HG03196 (cell line): ENCODE results near the gene LTA.

ENCODE experiments used
- ATAC-seq: cut with Tn5 transposase; IDR thresholded peaks from one replicate; pipeline ENCODE4 v1.9.1; 2021; ENCODE audit not compliant: unreplicated experiment

The LTA gene, protein sequence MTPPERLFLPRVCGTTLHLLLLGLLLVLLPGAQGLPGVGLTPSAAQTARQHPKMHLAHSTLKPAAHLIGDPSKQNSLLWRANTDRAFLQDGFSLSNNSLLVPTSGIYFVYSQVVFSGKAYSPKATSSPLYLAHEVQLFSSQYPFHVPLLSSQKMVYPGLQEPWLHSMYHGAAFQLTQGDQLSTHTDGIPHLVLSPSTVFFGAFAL

GRCh38 chr6:31572041-31572911 is at the start of gene LTA:
Gene LTA (plus strand): TSS chr6:31572289. CDS start chr6:31572743, 454 bp downstream.
- peak; percentile 33 for ATAC-seq

DNA sequence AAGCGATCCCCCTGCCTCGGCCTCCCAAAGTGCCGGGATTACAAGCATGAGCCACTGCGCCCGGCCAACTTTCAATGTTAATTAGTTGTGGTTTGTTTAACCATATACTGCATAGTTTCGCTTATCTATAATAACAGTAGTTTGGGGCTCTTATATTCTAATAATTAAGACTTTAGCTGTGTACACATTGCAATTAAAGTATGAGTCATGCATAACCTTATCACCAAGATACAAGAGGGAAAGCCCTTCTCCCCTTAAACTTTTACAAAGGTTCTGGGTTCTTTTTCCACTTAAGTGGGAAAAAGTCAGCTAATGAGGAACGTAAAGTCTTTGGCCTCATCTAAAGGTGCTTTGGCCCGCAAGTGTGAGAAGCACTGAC is 46.5 kb upstream of the LTA start:
- no peak for ATAC-seq

DNA sequence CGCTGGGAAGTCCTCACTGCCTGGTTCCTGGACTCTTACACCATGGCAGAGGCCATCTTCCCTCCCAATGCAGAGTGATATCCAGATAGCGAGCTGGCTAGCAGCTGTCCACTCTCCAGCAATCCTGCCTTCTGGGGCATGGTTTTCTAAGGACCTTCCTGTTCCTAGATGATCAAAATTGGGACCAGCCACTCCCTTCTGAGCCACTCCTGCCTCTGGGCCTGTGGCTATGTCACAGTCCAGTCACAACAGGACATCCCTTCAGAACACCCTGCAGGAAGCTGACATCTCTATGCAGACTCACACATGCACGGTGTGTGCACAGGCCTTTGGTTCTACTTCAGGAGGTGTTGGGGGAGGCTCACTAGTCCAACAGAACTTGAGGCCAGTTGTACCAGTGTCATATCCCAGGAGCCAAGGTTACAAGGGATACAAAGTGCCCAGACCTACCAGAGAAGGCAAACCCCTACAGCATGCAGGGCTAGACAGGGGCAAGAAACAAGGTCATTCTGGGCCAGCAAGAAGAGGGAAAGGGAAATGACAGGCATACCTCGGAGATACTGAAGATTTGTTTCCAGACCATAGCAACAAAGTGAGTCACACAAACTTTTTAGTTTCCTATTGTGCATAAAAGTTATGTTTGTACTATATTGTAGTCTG is 46.0 kb upstream of the LTA start:
- ATAC-seq, result no peak

- ATAC-seq, result no peak
Observed at GRCh38 chr6:31528307-31528777, 43.7 kb upstream of the LTA start.

DNA sequence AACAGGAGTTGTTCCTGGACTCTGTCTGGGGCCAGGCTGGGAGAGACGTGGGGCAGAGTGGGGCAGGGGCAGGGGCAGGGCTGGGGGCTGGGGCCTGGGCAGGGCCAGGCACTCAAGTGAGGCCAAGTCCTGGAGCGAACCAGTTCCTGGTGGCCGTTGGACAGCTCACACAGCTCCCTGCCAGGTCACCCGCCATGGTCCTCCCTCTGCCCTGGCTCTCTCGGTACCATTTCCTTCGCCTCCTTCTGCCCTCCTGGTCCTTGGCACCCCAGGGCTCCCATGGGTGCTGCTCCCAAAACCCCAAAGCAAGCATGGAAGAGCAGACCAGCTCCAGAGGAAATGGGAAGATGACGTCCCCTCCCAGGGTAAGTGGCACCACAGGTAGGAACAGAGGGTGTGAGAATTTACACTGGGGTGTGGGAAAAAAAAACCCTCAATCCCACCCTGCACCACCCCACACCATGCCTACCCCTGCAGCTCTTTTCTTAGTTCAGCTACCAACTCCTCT is 43.2 kb upstream of the LTA start, which contains the start of gene MCCD1:
MCCD1 (plus strand) TSS at position 142 of the 508 bp plus-strand sequence; CDS start at position 195, 53 bp downstream.
- ATAC-seq, result no peak

DNA sequence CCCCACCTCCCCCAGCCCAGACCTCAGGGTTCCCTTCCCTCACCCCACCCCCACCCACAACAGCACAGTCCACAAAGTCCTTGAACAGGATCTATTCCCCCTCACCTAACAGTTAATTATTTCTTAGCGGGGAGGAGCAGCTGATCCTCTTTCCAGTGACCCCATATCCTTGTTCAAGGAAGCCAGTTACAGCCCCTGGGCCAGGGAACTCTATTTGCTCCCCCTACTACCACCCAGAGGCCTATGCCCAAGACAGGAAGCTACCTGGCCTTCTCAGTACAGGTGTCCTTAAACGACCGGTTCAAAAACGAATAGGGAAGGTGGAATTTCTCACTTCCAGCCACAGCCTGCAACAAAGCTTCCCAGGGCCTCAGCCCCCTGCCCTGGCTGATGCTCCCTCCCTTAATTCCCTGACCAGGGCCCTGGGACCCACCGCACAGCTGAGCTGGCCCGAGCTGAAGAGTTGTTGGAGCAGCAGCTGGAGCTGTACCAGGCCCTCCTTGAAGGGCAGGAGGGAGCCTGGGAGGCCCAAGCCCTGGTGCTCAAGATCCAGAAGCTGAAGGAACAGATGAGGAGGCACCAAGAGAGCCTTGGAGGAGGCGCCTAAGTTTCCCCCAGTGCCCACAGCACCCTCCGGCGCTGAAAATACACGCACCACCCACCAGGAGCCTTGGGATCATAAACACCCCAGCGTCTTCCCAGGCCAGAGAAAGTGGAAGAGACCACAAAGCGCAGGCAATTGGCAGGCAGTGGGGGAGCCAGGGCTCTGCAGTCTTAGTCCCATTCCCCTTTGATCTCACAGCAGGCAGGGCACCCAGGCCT is 42.5 kb upstream of the LTA start:
- ATAC-seq, result no peak

GRCh38 chr6:31530659-31531058 is 41.4 kb upstream of the LTA start:
- ATAC-seq, result no peak

- ATAC-seq, result no peak
Observed at GRCh38 chr6:31531162-31531561, 40.9 kb upstream of the LTA start.

GRCh38 chr6:31531771-31532643 is 40.1 kb upstream of the LTA start:
- no peak for ATAC-seq

DNA sequence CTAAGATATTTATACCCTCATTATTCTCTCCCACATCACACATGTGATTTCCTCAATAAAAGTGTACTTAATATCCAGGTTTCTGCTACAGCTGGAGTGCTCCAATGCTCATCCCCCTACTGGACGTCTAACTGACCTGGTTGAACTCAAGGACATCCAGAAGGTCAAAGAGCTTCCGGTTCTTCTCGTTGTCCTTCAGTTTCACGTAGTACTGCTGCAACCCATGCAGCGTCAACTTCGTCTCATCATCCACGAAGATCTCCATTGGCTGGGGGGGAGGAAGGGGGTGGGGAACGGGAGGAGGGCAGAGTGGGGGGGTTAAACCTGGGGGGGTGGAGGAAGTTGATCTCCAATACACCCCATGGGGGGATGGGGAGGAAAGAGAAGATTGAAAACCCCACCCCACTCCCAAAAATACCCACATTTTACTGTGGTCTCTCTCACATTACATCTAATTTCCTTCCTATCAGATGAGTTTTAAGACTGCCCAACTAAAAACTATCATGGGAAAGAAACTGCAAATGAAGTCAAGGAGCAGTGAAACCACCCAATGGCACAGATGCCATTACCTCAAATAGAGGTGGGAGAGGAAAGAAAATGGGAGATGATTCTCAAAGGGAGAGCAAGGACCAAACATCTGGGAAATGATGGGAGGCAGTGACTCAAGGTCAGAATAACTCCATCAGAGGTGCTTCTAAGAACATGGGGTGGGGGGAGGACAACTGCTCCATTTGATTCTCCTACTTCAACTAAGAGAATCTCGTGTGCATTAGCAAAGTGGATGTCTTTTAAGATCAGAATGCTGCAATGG is 39.2 kb upstream of the LTA start:
- no peak for ATAC-seq

DNA sequence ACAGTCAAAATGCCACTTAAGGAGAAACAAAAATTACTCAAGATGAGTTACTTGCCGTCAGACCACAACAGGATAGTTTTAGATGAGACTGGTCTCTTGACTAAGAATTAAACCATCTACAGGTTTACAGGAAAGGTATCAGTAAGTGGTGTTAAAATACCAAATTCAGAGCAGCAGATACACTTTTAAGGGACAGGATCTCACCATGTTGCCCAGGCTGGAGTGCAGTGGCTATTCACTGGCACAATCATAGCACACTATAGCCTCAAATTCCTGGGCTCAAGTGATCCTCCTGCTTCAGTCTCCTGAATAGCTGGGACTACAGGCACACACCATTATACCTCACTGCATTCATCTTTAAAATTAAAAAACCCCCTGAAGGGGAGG is 38.6 kb upstream of the LTA start:
- ATAC-seq, result no peak

DNA sequence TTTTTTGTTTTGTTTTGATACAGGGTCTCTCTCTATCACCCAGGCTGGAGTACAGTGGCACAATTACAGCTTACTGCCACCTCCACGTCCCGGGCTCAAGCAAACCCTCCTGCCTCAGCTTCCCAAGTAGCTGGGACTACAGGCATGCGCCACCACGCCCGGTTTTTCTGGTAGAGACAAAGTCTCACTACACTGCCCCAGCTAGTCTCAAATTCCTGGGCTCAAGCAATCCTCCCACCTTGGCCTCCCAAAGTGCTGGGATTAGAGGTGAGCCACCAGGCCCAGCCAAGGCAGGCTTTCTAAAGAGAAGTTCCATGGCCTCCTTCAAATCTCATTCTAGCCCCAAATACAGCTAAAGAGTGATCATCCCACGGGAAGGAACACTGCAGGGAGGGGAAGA is 38.1 kb upstream of the LTA start:
- no peak for ATAC-seq

DNA sequence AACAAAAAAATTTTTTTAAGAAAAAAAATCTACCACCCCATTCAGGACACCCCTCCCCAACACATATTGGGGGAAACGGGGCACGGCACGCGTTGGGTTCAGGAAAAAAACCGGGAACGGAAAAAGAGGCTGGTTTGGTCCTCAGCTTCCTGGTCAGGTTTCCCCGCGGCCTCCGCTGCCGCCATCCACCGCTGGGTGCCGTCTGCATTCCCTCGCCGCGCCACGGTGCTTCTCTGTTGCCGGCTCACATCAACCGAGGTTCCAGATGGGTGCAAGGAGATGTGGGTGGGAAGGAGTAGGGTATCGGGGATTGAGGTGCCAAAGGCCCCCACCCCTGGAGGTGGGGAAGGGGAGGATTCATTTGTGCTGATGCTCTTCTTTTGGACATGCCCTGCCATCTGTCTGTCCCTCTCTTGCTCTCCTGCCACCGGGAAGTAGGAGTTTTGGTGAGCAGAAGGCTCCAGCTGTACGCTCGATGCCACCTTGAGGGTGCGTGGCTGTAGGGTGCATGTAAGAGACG is 37.5 kb upstream of the LTA start:
- ATAC-seq, result no peak

GRCh38 chr6:31535538-31536324 is 36.4 kb upstream of the LTA start:
- ATAC-seq, result no peak

DNA sequence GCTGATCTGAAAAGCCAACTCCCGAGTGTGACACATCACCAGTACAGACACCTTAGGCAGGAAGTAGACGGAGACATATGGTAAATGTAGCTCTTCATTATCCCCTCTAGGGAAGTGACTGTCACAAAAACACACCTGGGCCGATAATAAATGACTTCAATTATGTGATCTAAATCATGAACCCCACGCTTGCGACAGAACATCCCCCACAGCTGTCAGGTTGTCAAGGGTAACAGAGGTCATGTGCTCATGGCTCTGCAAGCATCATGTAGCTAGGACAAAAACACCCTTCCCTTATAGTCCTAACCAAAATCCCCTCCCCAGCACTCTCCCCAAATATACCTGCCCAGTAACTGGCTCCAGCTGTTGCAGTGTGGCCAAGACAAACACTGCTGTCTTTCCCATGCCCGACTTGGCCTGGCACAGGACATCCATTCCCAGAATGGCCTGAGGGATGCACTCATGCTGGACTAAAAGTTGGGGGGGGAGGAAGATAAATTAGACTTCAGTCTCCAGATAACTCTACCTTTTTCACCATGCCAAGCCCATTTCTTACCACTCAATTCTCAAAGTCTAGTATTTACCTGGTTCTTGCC is 33.2 kb upstream of the LTA start:
- no peak for ATAC-seq

DNA sequence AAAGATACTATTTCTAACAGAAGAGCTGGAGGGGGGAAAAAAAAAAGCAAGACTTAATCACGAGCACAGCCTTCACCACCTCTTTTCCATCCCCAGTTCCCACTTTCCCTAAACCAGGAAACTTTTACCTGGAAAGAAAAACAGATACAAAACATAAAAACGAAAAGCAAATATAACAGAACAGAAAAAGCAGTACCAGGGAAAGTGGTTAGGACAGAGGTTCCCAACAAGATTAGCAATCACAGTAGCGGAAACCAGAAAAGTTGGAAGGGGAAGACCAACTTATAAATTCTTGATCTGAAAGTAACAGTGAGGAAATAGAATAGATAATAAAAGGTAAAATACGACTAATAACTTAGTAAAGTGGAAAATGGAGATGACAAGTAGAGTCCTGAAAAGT is 31.4 kb upstream of the LTA start:
- ATAC-seq, result no peak

DNA sequence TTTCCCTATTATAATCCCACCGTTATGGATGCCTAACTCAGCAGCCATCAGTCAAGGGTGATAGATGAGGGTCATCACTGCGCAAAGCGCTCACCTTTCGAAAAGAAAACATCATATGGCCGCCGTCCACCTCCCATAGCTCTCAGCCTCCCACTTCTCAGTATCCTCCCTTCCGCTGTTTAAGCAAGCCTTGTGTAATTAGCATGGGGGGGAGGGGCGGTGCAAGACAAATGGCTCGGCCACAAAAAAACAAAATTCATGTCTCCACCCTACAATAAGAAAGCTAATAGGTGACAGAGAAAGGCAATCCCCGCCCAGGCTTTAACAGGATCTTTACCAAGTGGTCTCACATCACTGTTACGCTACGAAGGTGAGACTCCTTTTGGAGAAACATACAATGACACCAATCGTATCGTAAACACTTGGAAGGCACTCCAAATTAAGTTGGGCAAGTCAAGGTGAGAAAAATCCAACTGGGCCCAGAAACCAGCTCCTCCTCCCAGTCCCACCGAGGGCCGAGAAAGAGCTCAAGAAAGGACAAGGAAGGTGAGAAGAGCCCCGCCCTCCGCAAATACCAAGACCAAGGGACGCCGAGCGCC is 30.9 kb upstream of the LTA start:
- ATAC-seq, result no peak
